ENCODE data around the gene PRLR.

DNA sequence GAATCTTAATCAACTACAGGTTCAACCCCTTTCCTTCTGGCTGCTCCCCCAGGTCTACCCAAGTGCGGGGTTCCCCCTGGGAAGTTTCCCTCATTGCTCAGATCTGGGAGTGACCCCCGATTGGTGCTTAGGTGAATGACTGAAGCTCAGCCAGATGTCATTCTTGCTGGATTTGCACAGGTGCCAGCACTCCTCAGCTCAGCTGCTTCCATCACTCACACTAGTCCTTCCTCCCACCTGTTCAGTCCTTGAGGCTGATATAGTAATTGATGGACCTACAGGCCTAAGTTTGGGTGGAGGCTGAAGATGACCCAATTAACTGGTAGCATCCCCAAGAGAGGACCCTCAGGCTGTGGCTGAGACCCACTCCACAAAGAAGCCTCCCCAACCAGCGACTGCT is 32.9 kb downstream of the PRLR start:
- no peak for TF ChIP-seq CTCF (conservative IDR thresholded peaks at IDR 0.05; ENCODE audit: low read depth in 2 of 2)
- TF ChIP-seq ZNF114 (CRISPR knock-in tag; IDR thresholded peaks at IDR 0.05): no peak
- TF ChIP-seq EZH2phosphoT487 (IDR thresholded peaks at IDR 0.05; ENCODE audit: unreplicated experiment): no peak
